GM12878 (cell line): Measurements from ENCODE around the gene NCF2. TPM values are rescaled to one million over a fixed set of nuclear protein-coding genes. Genes with fewer than 3 reads are reported as not detected.

Experiments
- ATAC-seq: fragments of 200-7000 bp; cut with Tn5 transposase; 3 replicates; pipeline ENCODE4 v1.9.1; 2020; ENCODE audit warnings: mild to moderate bottlenecking, moderate library complexity
- BruUV-seq: library from RNA; stranded (reverse); fragments of 400-500 nt; replicated peaks from 2 replicates; lab custom pipeline; 2021; lab: Mats Ljungman, UMichigan
- CTCF ChIA-PET: fragments of 300-600 bp; sonication (Branson Sonifier 250); formaldehyde crosslinking; extraction: SDS; loops from one replicate; lab custom pipeline; 2021; ENCODE audit warnings: inconsistent platforms; lab: Yijun Ruan, JAX
- POLR2A ChIA-PET: fragments of 350-600 bp; formaldehyde crosslinking; extraction: SDS; loops from one replicate; lab custom pipeline; 2021; ENCODE audit warnings: inconsistent platforms; lab: Charles Lee
- RAD21 ChIA-PET: fragments of 300-600 bp; sonication (Branson Sonifier 250); formaldehyde crosslinking; loops from one replicate; lab custom pipeline; 2023; ENCODE audit warnings: antibody characterized with exemption; ENCODE audit not compliant: unreplicated experiment; lab: Charles Lee
- SMC1A ChIA-PET: fragments of 300-600 bp; sonication (Branson Sonifier 250); formaldehyde crosslinking; loops from one replicate; lab custom pipeline; 2023; ENCODE audit not compliant: unreplicated experiment, uncharacterized antibody; lab: Charles Lee
- DNase-seq: peaks from one replicate; pipeline ENCODE4 v3.0.0-alpha.2; 2011; ENCODE audit warnings: low read depth, low spot score
- FAIRE-seq: peaks from 3 replicates; lab custom pipeline; 2011; peaks lifted over from hg19 to GRCh38; lab: Jason Lieb, UNC
- H2AFZ ChIP-seq: 2 replicates; pipeline ENCODE4 v1.6.0; 2011; ENCODE audit warnings: low read depth, low read length, control low read depth; ENCODE audit not compliant: control insufficient read depth
- H3K27ac ChIP-seq: 2 replicates; pipeline ENCODE4 v1.5.1; 2011; ENCODE audit warnings: control low read depth; ENCODE audit not compliant: control insufficient read depth, insufficient read depth
- H3K27me3 ChIP-seq, 2 experiments: replicated peaks in 1 of 2; 2 replicates each; pipeline versions ENCODE4 v1.6.0 to v1.6.1; 2011; ENCODE audit warnings: low read length in 1 of 2; ENCODE audit not compliant: control insufficient read depth in 2 of 2, insufficient read depth in 2 of 2
- H3K36me3 ChIP-seq, 2 experiments: 2 replicates each; pipeline ENCODE4 v1.5.1; 2011; ENCODE audit warnings: low read length in 1 of 2; ENCODE audit not compliant: control insufficient read depth in 2 of 2, insufficient read depth in 2 of 2
- H3K4me1 ChIP-seq: 2 replicates; pipeline ENCODE4 v1.6.1; 2011; ENCODE audit warnings: mild to moderate bottlenecking, low read length, moderate library complexity, mixed read lengths; ENCODE audit not compliant: control insufficient read depth, insufficient read depth
- H3K4me2 ChIP-seq: 2 replicates; pipeline ENCODE4 v1.6.0; 2011; ENCODE audit warnings: control low read depth; ENCODE audit not compliant: control insufficient read depth, insufficient read depth
- H3K4me3 ChIP-seq: fragments of 200-600 bp; sonication (generic); 2 replicates; pipeline ENCODE4 v1.5.1; 2016
- H3K79me2 ChIP-seq: 2 replicates; pipeline ENCODE4 v1.6.0; 2011; ENCODE audit warnings: low read length; ENCODE audit not compliant: control insufficient read depth, insufficient read depth
- H3K9ac ChIP-seq: 2 replicates; pipeline ENCODE4 v1.8.0; 2011; ENCODE audit warnings: low read length, control low read depth, mixed read lengths; ENCODE audit not compliant: control insufficient read depth, insufficient read depth
- H3K9me3 ChIP-seq: replicated peaks from 3 replicates; pipeline ENCODE4 v1.5.1; 2011; ENCODE audit warnings: mild to moderate bottlenecking, low read length; ENCODE audit not compliant: control insufficient read depth, insufficient read depth
- H4K20me1 ChIP-seq: 2 replicates; pipeline ENCODE4 v1.6.0; 2011; ENCODE audit not compliant: control insufficient read depth, insufficient read depth
- ATF7 ChIP-seq: fragments of 450-650 bp; IDR thresholded peaks from 2 replicates; pipeline ENCODE4 v1.6.1; 2016; ENCODE audit warnings: low read depth, mild to moderate bottlenecking
- CBX3 ChIP-seq: fragments of 200-600 bp; sonication (generic); IDR thresholded peaks from 2 replicates; pipeline ENCODE4 v1.6.1; 2016; ENCODE audit warnings: low read depth, borderline replicate concordance
- CREM ChIP-seq: IDR thresholded peaks from 2 replicates; pipeline ENCODE4 v1.6.1; 2014; ENCODE audit warnings: antibody characterized with exemption, low read depth
- E4F1 ChIP-seq: fragments of 450-650 bp; IDR thresholded peaks from 2 replicates; pipeline ENCODE4 v1.6.1; 2018; ENCODE audit warnings: borderline replicate concordance, mild to moderate bottlenecking; ENCODE audit not compliant: partially characterized antibody
- EGR1 ChIP-seq, 2 experiments: IDR thresholded peaks; 1 replicate in 1 of 2; 2 replicates in 1 of 2; pipeline ENCODE4 v1.6.1; 2011 to 2012; ENCODE audit warnings: low read depth in 2 of 2, low read length in 2 of 2, borderline replicate concordance in 1 of 2, mild to moderate bottlenecking in 1 of 2, moderate library complexity in 1 of 2
- IRF5 ChIP-seq: fragments of 450-650 bp; IDR thresholded peaks from 2 replicates; pipeline ENCODE4 v1.6.1; 2017; ENCODE audit warnings: borderline replicate concordance
- KDM1A ChIP-seq: fragments of 200-600 bp; sonication (generic); IDR thresholded peaks from 2 replicates; pipeline ENCODE4 v1.6.1; 2016; ENCODE audit warnings: borderline replicate concordance
- NFIC ChIP-seq: IDR thresholded peaks from 2 replicates; pipeline ENCODE4 v1.6.1; 2012; ENCODE audit warnings: low read depth, mild to moderate bottlenecking, inconsistent platforms, low read length, moderate library complexity
- PAX8 ChIP-seq: fragments of 450-650 bp; IDR thresholded peaks from 2 replicates; pipeline ENCODE4 v1.6.1; 2017; ENCODE audit warnings: mild to moderate bottlenecking, moderate library complexity
- STAT1 ChIP-seq: fragments of 450-650 bp; conservative IDR thresholded peaks from 2 replicates; pipeline ENCODE4 v1.6.1; 2014; ENCODE audit warnings: antibody characterized with exemption, mild to moderate bottlenecking
- ZBTB11 ChIP-seq: fragments of 450-650 bp; formaldehyde crosslinking; IDR thresholded peaks from 2 replicates; pipeline ENCODE4 v1.5.0; 2022; ENCODE audit warnings: mild to moderate bottlenecking, missing genetic modification characterization
- ZZZ3 ChIP-seq: IDR thresholded peaks from 2 replicates; pipeline ENCODE4 v1.6.1; 2011; ENCODE audit warnings: low read depth; ENCODE audit not compliant: control insufficient read depth, insufficient read length
- WGBS: methylation state at CpG from one replicate; pipeline ENCODE4 v1.1.6; 2016; ENCODE audit warnings: low lambda C conversion rate; ENCODE audit not compliant: insufficient replicate concordance, insufficient coverage; ENCODE audit errors: missing lambda C conversion rate; 5-methylcytosine and 5-hydroxymethylcytosine counted together
- in situ Hi-C: fragments of 300-500 bp; cut with MboI; formaldehyde crosslinking; loops from 9 replicates; pipeline ENCODE4 v1.14.3; 2018; ENCODE audit warnings: mixed read lengths
- intact Hi-C: fragments of 100-400 bp; cut with micrococcal nuclease; formaldehyde crosslinking; loops from one replicate; pipeline ENCODE4 v1.14.2; 2022; ENCODE audit not compliant: unreplicated experiment
- polyA plus RNA-seq, 11 experiments: library from polyadenylated mRNA; depleted of rRNA in 4 of 11; unstranded in 6 of 11; stranded (reverse) in 5 of 11; fragments of >200 nt; fragmentation: Nextera tagmentation in 4 of 11; fragmentation: Illumina TruSeq in 1 of 11; extraction: Ambion mirVana in 4 of 11; extraction: Trizol in 1 of 11; gene quantifications; 1 replicate in 1 of 11; 2 replicates in 10 of 11; pipeline versions ENCODE4 v1.2.1 to v1.2.3, GENCODE V29; 2011 to 2016; ENCODE audit warnings: inconsistent platforms in 2 of 11, missing spikeins in 2 of 11, low read depth in 1 of 11
- total RNA-seq, 4 experiments: library from RNA; depleted of rRNA in 3 of 4; stranded (reverse); fragments of >200 nt in 3 of 4; fragmentation: Illumina TruSeq in 1 of 4; extraction: Trizol in 1 of 4; gene quantifications; 2 replicates each; pipeline versions ENCODE4 v1.2.1 to v1.2.3, GENCODE V29; 2013 to 2021
- TF ChIP-seq, protein P1 (sequence below): fragments of 450-650 bp; conservative IDR thresholded peaks from 2 replicates; pipeline ENCODE4 v1.6.1; 2017; ENCODE audit warnings: mild to moderate bottlenecking, moderate library complexity

NCF2 gene
- total and polyA plus RNA-seq, 10 of the 15 experiments (the other 5 are each of a cell fraction or from before 2014, with no cell fraction given), result 31.4 to 256 (median 77.1) TPM

DNA sequence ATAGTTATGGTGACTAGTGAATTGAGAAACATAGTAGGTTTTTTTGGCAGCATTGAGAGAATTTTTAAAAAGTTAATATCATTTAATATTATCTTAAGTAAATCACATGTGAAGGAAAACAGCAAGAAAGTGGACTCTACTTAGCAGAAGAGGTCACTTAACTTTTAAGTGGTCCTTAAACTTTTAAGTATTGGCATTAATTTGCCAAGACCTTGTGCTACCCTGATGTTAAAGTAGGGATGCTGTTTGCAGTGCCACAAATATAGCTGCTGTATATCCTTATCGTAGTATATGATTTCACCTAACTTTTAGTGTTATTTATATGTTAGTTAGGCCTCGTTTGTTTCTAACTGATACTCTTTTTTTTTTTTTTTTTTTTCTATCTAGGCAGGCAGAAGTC lies 77.8 kb downstream of the NCF2 start (continued):
- no peak for TF ChIP-seq ZZZ3
- no peak for TF ChIP-seq STAT1

DNA sequence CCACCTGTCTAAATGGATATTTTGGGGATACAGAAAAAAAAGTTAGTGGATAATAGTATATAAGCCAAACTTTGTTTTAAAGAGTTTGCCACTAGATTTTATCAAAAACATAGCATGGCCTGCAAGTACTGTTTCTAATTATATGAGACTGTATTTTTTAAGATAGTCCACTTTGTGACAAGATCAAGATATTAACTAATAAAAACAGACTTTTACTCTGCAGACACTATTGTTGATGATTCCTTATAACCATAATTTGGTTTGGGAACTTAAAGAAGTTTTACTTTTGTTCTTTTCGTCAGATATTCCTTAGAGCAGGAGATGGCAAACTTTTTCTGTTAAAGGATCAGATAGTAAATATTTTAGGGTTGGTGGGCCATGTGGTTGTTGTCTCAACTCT lies 81.6 kb downstream of the NCF2 start:
- Histone ChIP-seq H3K9ac (no peak overlapping the region), H3K4me2 (no peak overlapping the region), H3K4me1 (no peaks in the 10 kb centered on the region), H3K4me3 (no peak overlapping the region), H3K27me3 (no peaks in the 10 kb centered on the region), H3K79me2 (peaks cover 48% of the 10 kb centered on the region), H3K27ac (no peak overlapping the region), H3K36me3 (peaks cover 0 to 2% of the 10 kb centered on the region in 2 experiments; a peak in 1 of 4 replicates), H3K9me3 (no peaks in the 10 kb centered on the region), H2AFZ (no peak overlapping the region), H4K20me1 (no peaks in the 10 kb centered on the region; the same call in 1 of the 2 replicates)
- ChIA-PET RAD21 (interaction anchor here (1.2 kb wide), 1 partner anchor 95 kb away, joined by 3 read pairs; no protein-coding TSS in a partner anchor), POLR2A (interaction anchor here (0.5 to 1.2 kb wide), 4 partner anchors 21 to 769 kb away, joined by 3 to 5 read pairs (median 4); no protein-coding TSS in a partner anchor), SMC1A (interaction anchor here (0.7 to 3.5 kb wide), 12 partner anchors 10 to 231 kb away, joined by 3 to 22 read pairs (median 4); no protein-coding TSS in a partner anchor), CTCF (interaction anchor here (1.1 to 2.3 kb wide), 4 partner anchors 14 to 177 kb away, joined by 4 to 5 read pairs (median 4); no protein-coding TSS in a partner anchor)
- no peak for ATAC-seq
- 100% methylated on average over 1 of the region's 1 CpG for WGBS
- intact Hi-C loops (no loop called here), in situ Hi-C loops (no loop called here)
- BruUV-seq, result no TSS peak
- no peak for DNase-seq
- FAIRE-seq, result no peak
- no peak for TF ChIP-seq KDM1A
- TF ChIP-seq ZBTB11 (CRISPR knock-in tag), result no peak
- no peak for TF ChIP-seq ATF7
- no peak for TF ChIP-seq PAX8
- no peak for TF ChIP-seq CBX3
- no peak for TF ChIP-seq EGR1 (IDR thresholded peaks at IDR 0.05; ENCODE audit: borderline replicate concordance in 1 of 2, low read depth in 2 of 2, low read length in 2 of 2)
- TF ChIP-seq NFIC, result no peak
- TF ChIP-seq, protein P1, sequence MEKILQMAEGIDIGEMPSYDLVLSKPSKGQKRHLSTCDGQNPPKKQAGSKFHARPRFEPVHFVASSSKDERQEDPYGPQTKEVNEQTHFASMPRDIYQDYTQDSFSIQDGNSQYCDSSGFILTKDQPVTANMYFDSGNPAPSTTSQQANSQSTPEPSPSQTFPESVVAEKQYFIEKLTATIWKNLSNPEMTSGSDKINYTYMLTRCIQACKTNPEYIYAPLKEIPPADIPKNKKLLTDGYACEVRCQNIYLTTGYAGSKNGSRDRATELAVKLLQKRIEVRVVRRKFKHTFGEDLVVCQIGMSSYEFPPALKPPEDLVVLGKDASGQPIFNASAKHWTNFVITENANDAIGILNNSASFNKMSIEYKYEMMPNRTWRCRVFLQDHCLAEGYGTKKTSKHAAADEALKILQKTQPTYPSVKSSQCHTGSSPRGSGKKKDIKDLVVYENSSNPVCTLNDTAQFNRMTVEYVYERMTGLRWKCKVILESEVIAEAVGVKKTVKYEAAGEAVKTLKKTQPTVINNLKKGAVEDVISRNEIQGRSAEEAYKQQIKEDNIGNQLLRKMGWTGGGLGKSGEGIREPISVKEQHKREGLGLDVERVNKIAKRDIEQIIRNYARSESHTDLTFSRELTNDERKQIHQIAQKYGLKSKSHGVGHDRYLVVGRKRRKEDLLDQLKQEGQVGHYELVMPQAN, result no peak
- no peak for TF ChIP-seq CREM
- TF ChIP-seq E4F1, result no peak
- no peak for TF ChIP-seq IRF5
